ENCODE data around the gene ELMO1. TPM values are rescaled to one million over a fixed set of nuclear protein-coding genes. Genes with fewer than 3 reads are reported as not detected.

ELMO1 gene
- 10 to 100 TPM; 65.2 to 67.7 TPM for total RNA-seq

- POLR2A ChIA-PET: interaction anchor here (0.6 to 2.9 kb wide), 8 partner anchors 9 to 95 kb away, joined by 3 to 13 read pairs (median 4); no protein-coding TSS in a partner anchor
- CTCF ChIA-PET: interaction anchor here (0.6 to 4.2 kb wide), 10 partner anchors 9 to 212 kb away, joined by 3 to 19 read pairs (median 3); no protein-coding TSS in a partner anchor
These were observed at the start of gene ELMO1 for GRCh38 chr7:37448636-37449361. TSS of gene ELMO1 (minus strand) at chr7:37448864. CDS start at chr7:37342690, 106,174 bp downstream.

- ChIA-PET CTCF (interaction anchor here (1.9 kb wide), 1 partner anchor 20 kb away, joined by 4 read pairs; no protein-coding TSS in a partner anchor), POLR2A (no interaction called here)
These were observed 48.9 kb upstream of the ELMO1 start for GRCh38 chr7:37497576-37497975.

- CTCF ChIA-PET: interaction anchor here (0.7 to 2.0 kb wide), 5 partner anchors 18 to 78 kb away, joined by 3 to 4 read pairs (median 3); no protein-coding TSS in a partner anchor
- POLR2A ChIA-PET: interaction anchor here (0.6 kb wide), 1 partner anchor 46 kb away, joined by 4 read pairs; no protein-coding TSS in a partner anchor
These were observed 47.0 kb upstream of the ELMO1 start for GRCh38 chr7:37495574-37496184.

- ChIA-PET POLR2A (no interaction called here), CTCF (interaction anchor here (0.7 to 2.0 kb wide), 3 partner anchors 25 to 78 kb away, joined by 3 to 4 read pairs (median 3); no protein-coding TSS in a partner anchor)
These were observed 46.3 kb upstream of the ELMO1 start for GRCh38 chr7:37494926-37495325.

GRCh38 chr7:37493810-37494209 is 45.1 kb upstream of the ELMO1 start:
- POLR2A ChIA-PET: no interaction called here
- CTCF ChIA-PET: no interaction called here

- CTCF ChIA-PET: no interaction called here
- POLR2A ChIA-PET: no interaction called here
These were observed 44.5 kb upstream of the ELMO1 start for GRCh38 chr7:37493123-37493522.

- ChIA-PET CTCF (no interaction called here), POLR2A (no interaction called here)
These were observed 43.4 kb upstream of the ELMO1 start for GRCh38 chr7:37491919-37492694.

GRCh38 chr7:37489703-37490102 is 41.0 kb upstream of the ELMO1 start:
- POLR2A ChIA-PET: interaction anchor here (0.6 kb wide), 1 partner anchor 24 kb away, joined by 9 read pairs; no protein-coding TSS in a partner anchor
- CTCF ChIA-PET: no interaction called here

- CTCF ChIA-PET: no interaction called here
These were observed 39.6 kb upstream of the ELMO1 start for GRCh38 chr7:37488163-37488764.

GRCh38 chr7:37484426-37485073 is 35.9 kb upstream of the ELMO1 start:
- CTCF ChIA-PET: no interaction called here

More at GRCh38 chr7:37488163-37488764, 39.6 kb upstream of the ELMO1 start:
- POLR2A ChIA-PET: no interaction called here

GRCh38 chr7:37483627-37484026 is 35.0 kb upstream of the ELMO1 start:
- CTCF ChIA-PET: no interaction called here
- POLR2A ChIA-PET: no interaction called here

More at GRCh38 chr7:37484426-37485073, 35.9 kb upstream of the ELMO1 start:
- POLR2A ChIA-PET: no interaction called here

GRCh38 chr7:37482953-37483352 is 34.3 kb upstream of the ELMO1 start:
- CTCF ChIA-PET: no interaction called here
- POLR2A ChIA-PET: no interaction called here

- ChIA-PET CTCF (no interaction called here), POLR2A (no interaction called here)
These were observed 33.8 kb upstream of the ELMO1 start for GRCh38 chr7:37482505-37482904.

- POLR2A ChIA-PET: no interaction called here
- CTCF ChIA-PET: no interaction called here
These were observed 33.1 kb upstream of the ELMO1 start for GRCh38 chr7:37481722-37482288.

- ChIA-PET CTCF (no interaction called here), POLR2A (no interaction called here)
These were observed 32.5 kb upstream of the ELMO1 start for GRCh38 chr7:37481154-37481553.

GRCh38 chr7:37480041-37481031 is 31.7 kb upstream of the ELMO1 start:
- ChIA-PET POLR2A (no interaction called here), CTCF (no interaction called here)

- POLR2A ChIA-PET: no interaction called here
- CTCF ChIA-PET: no interaction called here
These were observed 28.3 kb upstream of the ELMO1 start for GRCh38 chr7:37476881-37477450.

- POLR2A ChIA-PET: no interaction called here
- CTCF ChIA-PET: no interaction called here
These were observed 27.8 kb upstream of the ELMO1 start for GRCh38 chr7:37476428-37476827.

All from activated CD8-positive, alpha-beta memory T cell treated with anti-CD3 and anti-CD28 coated beads for 36 hours (primary cell).